Measurements from ENCODE around the gene CDHR3. TPM values are rescaled to one million over a fixed set of nuclear protein-coding genes. Genes with fewer than 3 reads are reported as not detected.

The CDHR3 gene
- total RNA-seq, 1 experiment from 2014 or later: 3.3 TPM

DNA sequence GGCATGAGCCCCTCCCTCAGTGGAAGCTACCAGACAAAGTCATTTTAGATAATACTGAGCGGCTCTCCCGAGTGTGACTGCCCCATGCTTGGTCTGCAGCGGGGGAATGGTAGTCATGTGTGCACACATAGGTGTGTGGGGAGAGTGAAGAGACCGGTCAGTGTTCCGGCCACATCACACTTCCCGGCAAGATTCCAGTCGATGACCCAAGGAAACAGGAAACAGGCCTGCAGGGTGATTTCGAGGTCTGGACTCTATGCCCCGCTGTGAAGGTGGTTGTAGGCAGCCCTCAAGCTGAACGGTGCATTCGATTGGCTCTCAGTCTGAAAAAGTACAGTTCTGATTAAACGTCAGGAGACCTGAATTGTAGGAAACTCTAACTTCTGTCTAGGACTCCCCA, 75.9 kb downstream of the CDHR3 start:
- Histone ChIP-seq H3K4me1 (ENCODE audit: insufficient read depth, low read length) (no peaks in the 10 kb centered on the region), H4K8ac (replicated peaks; ENCODE audit: insufficient read length, low read depth, low read length) (no peak overlapping the region), H2BK12ac (ENCODE audit: insufficient read length, low read depth, low read length) (no peak overlapping the region), H3T11ph (ENCODE audit: low read length) (no peak overlapping the region), H2BK15ac (ENCODE audit: low read depth, low read length) (no peak overlapping the region), H3K27me3 (ENCODE audit: insufficient read depth, low read length) (no peaks in the 10 kb centered on the region), H2AFZ (ENCODE audit: low read length) (no peak overlapping the region), H3K23ac (ENCODE audit: insufficient read length, low read depth, low read length) (no peak overlapping the region), H3K56ac (ENCODE audit: insufficient read length, low read depth, low read length) (no peak overlapping the region), H4K20me1 (ENCODE audit: control insufficient read depth, insufficient read depth, insufficient read length) (no peaks in the 10 kb centered on the region), H3K9me3 (ENCODE audit: control insufficient read depth, low read depth, low read length) (no peaks in the 10 kb centered on the region), H3K4ac (ENCODE audit: low read depth, low read length) (no peak overlapping the region), H2BK20ac (ENCODE audit: low read depth, low read length, poor library complexity, severe bottlenecking) (no peak overlapping the region), H3K79me2 (ENCODE audit: insufficient read depth, low read length) (no peaks in the 10 kb centered on the region), H3K9ac (ENCODE audit: extremely low read depth, insufficient read length, low read length) (no peak overlapping the region), H3K27ac (ENCODE audit: insufficient read length, low read depth, low read length) (no peak overlapping the region), H2BK5ac (ENCODE audit: insufficient read length, low read length) (no peak overlapping the region), H3K4me2 (ENCODE audit: insufficient read depth, insufficient read length, low read length) (no peak overlapping the region), H4K91ac (ENCODE audit: insufficient read length, low read depth, low read length) (no peak overlapping the region), H2BK120ac (ENCODE audit: low read depth, low read length, poor library complexity, severe bottlenecking) (no peak overlapping the region), H3K14ac (ENCODE audit: insufficient read depth, low read length) (no peak overlapping the region), H3K18ac (ENCODE audit: insufficient read length, low read depth, low read length) (no peak overlapping the region), H3K23me2 (ENCODE audit: insufficient read length, low read depth, low read length, poor library complexity, severe bottlenecking) (no peaks in the 10 kb centered on the region), H3K79me1 (ENCODE audit: insufficient read depth, low read depth, low read length, poor library complexity, severe bottlenecking) (no peaks in the 10 kb centered on the region), H4K5ac (ENCODE audit: insufficient read length, low read depth, low read length) (no peak overlapping the region), H2AK5ac (ENCODE audit: insufficient read length, low read length) (no peak overlapping the region)
- Mint-ChIP-seq H3K27ac (no peak overlapping the region; a peak in 1 of 7 replicates), H3K9me3 (no peaks in the 10 kb centered on the region; a peak in 1 of 5 replicates), H3K27me3 (ENCODE audit: low read depth) (peaks cover 6% of the 10 kb centered on the region), H3K36me3 (ENCODE audit: insufficient read depth in 1 of 3, low read depth in 3 of 3) (0 out of 7 replicates have a peak, but pooled peaks cover 0 to 1% (median 0%) of the 10 kb centered on the region in 3 experiments), H3K4me3 (no peak overlapping the region), H3K4me1 (peaks cover 6 to 13% of the 10 kb centered on the region in 2 experiments; a peak in 3 of 4 replicates)
- no CpG with 5 or more reads among the region's 12 CpGs for WGBS (ENCODE audit: extremely low coverage, insufficient read length, low lambda C conversion rate)
- no peak for DNase-seq
- TF ChIP-seq, protein P1, sequence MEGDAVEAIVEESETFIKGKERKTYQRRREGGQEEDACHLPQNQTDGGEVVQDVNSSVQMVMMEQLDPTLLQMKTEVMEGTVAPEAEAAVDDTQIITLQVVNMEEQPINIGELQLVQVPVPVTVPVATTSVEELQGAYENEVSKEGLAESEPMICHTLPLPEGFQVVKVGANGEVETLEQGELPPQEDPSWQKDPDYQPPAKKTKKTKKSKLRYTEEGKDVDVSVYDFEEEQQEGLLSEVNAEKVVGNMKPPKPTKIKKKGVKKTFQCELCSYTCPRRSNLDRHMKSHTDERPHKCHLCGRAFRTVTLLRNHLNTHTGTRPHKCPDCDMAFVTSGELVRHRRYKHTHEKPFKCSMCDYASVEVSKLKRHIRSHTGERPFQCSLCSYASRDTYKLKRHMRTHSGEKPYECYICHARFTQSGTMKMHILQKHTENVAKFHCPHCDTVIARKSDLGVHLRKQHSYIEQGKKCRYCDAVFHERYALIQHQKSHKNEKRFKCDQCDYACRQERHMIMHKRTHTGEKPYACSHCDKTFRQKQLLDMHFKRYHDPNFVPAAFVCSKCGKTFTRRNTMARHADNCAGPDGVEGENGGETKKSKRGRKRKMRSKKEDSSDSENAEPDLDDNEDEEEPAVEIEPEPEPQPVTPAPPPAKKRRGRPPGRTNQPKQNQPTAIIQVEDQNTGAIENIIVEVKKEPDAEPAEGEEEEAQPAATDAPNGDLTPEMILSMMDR (conservative IDR thresholded peaks at IDR 0.05): no peak

Data from H9 (cell line).